Measurements from ENCODE around the gene DNAH2. TPM values are rescaled to one million over a fixed set of nuclear protein-coding genes. Genes with fewer than 3 reads are reported as not detected.
"Not testable (repeated sequence)": the region's sequence is repeated elsewhere in the genome, so short reads cannot be mapped to it uniquely, and the experiment has no call there.

Gene DNAH2
- total RNA-seq, 3 donors from 2014 or later: 0.16 to 1.5 (median 0.98) TPM

GRCh38 chr17:7859028-7859427 lies 141.5 kb downstream of the DNAH2 start:
- Histone ChIP-seq H3K4me3 (peak overlapping the region in 2 of 3 donors; percentile 73 to 87), H3K9me3 (no peaks in the 10 kb centered on the region), H3K27ac (peak overlapping the region; percentile 95 to 97), H3K27me3 (no peaks in the 10 kb centered on the region), H3K4me1 (peaks cover 3 to 21% of the 10 kb centered on the region in 2 donors), H3K36me3 (no peaks in the 10 kb centered on the region)
- peak in 1 of 2 donors; percentile 17 for DNase-seq (ENCODE audit: low spot score in 2 of 2)
- intact Hi-C loops (cut with DNase I; ENCODE audit: low total_unique reads): loop anchor here (5.0 kb wide), 1 partner anchor 183 kb away; no protein-coding TSS in a partner anchor
- TF ChIP-seq POLR2AphosphoS5 (IDR thresholded peaks at IDR 0.05) (no peak), CTCF (IDR thresholded peaks at IDR 0.05) (no peak), POLR2A (IDR thresholded peaks at IDR 0.05) (no peak)

- TF ChIP-seq POLR2AphosphoS5 (IDR thresholded peaks at IDR 0.05): no peak
- peak; percentile 89 to 92 (median 91) for TF ChIP-seq CTCF (IDR thresholded peaks at IDR 0.05)
- TF ChIP-seq POLR2A (IDR thresholded peaks at IDR 0.05): no peak
- H3K4me1 ChIP-seq: peaks cover 0 to 11% of the 10 kb centered on the region in 2 donors
- H3K36me3 ChIP-seq: no peaks in the 10 kb centered on the region
- no peak overlapping the region for H3K4me3 ChIP-seq
- H3K27ac ChIP-seq: no peak overlapping the region
- no peaks in the 10 kb centered on the region for H3K9me3 ChIP-seq
- DNase-seq (ENCODE audit: low spot score in 2 of 2): peak in 1 of 2 donors; percentile 45
- intact Hi-C loops (cut with DNase I; ENCODE audit: low total_unique reads): loop anchor here (10.0 kb wide), 1 partner anchor 52 kb away; the partner anchor contains the start of gene RNF227
- no peaks in the 10 kb centered on the region for H3K27me3 ChIP-seq
These were observed 145.3 kb downstream of the DNAH2 start for GRCh38 chr17:7862692-7863437.

- not testable (repeated sequence) for H3K4me3 ChIP-seq; H3K9me3 ChIP-seq; H3K4me1 ChIP-seq; H3K36me3 ChIP-seq; H3K27ac ChIP-seq; H3K27me3 ChIP-seq; DNase-seq (ENCODE audit: low spot score in 2 of 2)
- intact Hi-C loops (cut with DNase I; ENCODE audit: low total_unique reads): loop anchor here (10.0 kb wide), 1 partner anchor 50 kb away; the partner anchor contains the start of gene RNF227
These were observed 146.8 kb downstream of the DNAH2 start for GRCh38 chr17:7864384-7864783.

- no peaks in the 10 kb centered on the region for H3K9me3 ChIP-seq
- DNase-seq (ENCODE audit: low spot score in 2 of 2): no peak
- no peak for TF ChIP-seq CTCF (IDR thresholded peaks at IDR 0.05)
- TF ChIP-seq POLR2AphosphoS5 (IDR thresholded peaks at IDR 0.05): no peak
- no peak for TF ChIP-seq POLR2A (IDR thresholded peaks at IDR 0.05)
These were observed 147.6 kb downstream of the DNAH2 start for GRCh38 chr17:7864995-7865650.

GRCh38 chr17:7867881-7868329 lies 150.4 kb downstream of the DNAH2 start:
- Histone ChIP-seq H3K27ac (peak overlapping the region in 1 of 2 donors; percentile 48), H3K27me3 (no peaks in the 10 kb centered on the region), H3K4me1 (no peaks in the 10 kb centered on the region), H3K36me3 (no peaks in the 10 kb centered on the region), H3K9me3 (no peaks in the 10 kb centered on the region), H3K4me3 (no peak overlapping the region)
- no peak for DNase-seq (ENCODE audit: low spot score in 2 of 2)
- intact Hi-C loops (cut with DNase I; ENCODE audit: low total_unique reads): loop anchor here (10.0 kb wide), 1 partner anchor 47 kb away; the partner anchor contains the start of gene RNF227
- TF ChIP-seq POLR2A (IDR thresholded peaks at IDR 0.05): no peak
- TF ChIP-seq POLR2AphosphoS5 (IDR thresholded peaks at IDR 0.05): no peak
- TF ChIP-seq CTCF (IDR thresholded peaks at IDR 0.05): no peak

More at GRCh38 chr17:7864995-7865650, 147.6 kb downstream of the DNAH2 start:
- no peak overlapping the region for H3K27ac ChIP-seq
- H3K36me3 ChIP-seq: no peaks in the 10 kb centered on the region
- H3K4me3 ChIP-seq: no peak overlapping the region
- H3K4me1 ChIP-seq: no peaks in the 10 kb centered on the region
- intact Hi-C loops (cut with DNase I; ENCODE audit: low total_unique reads): loop anchor here (10.0 kb wide), 1 partner anchor 50 kb away; the partner anchor contains the start of gene RNF227
- H3K27me3 ChIP-seq: no peaks in the 10 kb centered on the region

Measured in breast epithelium (tissue), 4 donors.